ENCODE data around the gene CHMP2A.
A peak's percentile ranks its signal among the peaks of the same experiment; 100 is the strongest.

CHMP2A gene

GRCh38 chr19:58572818-58573657 is 18.1 kb upstream of the CHMP2A start, which contains the start of gene MZF1:
MZF1 (minus strand) TSS chr19:58573335; CDS start chr19:58571389, 1,946 bp downstream.
- peak; percentile 100 for DNase-seq (ENCODE audit: low read depth)
- peak; percentile 3 for TF ChIP-seq CTCF (IDR thresholded peaks at IDR 0.05; ENCODE audit: low read depth, low read length, missing control alignments)
- H3K4me3 ChIP-seq (ENCODE audit: low read depth, low read length) = peak within 1 kb of the TSS; percentile 59

- TF ChIP-seq CTCF (IDR thresholded peaks at IDR 0.05; ENCODE audit: low read depth, low read length, missing control alignments) = no peak
- no peak for DNase-seq (ENCODE audit: low read depth)
These were observed 17.3 kb upstream of the CHMP2A start for GRCh38 chr19:58572026-58572817.

GRCh38 chr19:58571575-58571947 is 16.7 kb upstream of the CHMP2A start:
- H3K4me3 ChIP-seq (ENCODE audit: low read depth, low read length) = no peak overlapping the region
- TF ChIP-seq CTCF (IDR thresholded peaks at IDR 0.05; ENCODE audit: low read depth, low read length, missing control alignments) = no peak
- DNase-seq (ENCODE audit: low read depth) = no peak

More at GRCh38 chr19:58572026-58572817, 17.3 kb upstream of the CHMP2A start:
- peak overlapping the region; percentile 59 for H3K4me3 ChIP-seq (ENCODE audit: low read depth, low read length)

- DNase-seq (ENCODE audit: low read depth) = no peak
- no peak overlapping the region for H3K4me3 ChIP-seq (ENCODE audit: low read depth, low read length)
- TF ChIP-seq CTCF (IDR thresholded peaks at IDR 0.05; ENCODE audit: low read depth, low read length, missing control alignments) = no peak
These were observed 16.1 kb upstream of the CHMP2A start for GRCh38 chr19:58570770-58571574.

GRCh38 chr19:58569943-58570670 is 15.2 kb upstream of the CHMP2A start:
- H3K4me3 ChIP-seq (ENCODE audit: low read depth, low read length) = no peak overlapping the region
- DNase-seq (ENCODE audit: low read depth) = no peak
- TF ChIP-seq CTCF (IDR thresholded peaks at IDR 0.05; ENCODE audit: low read depth, low read length, missing control alignments) = no peak
